H1 (cell line): Measurements from ENCODE around the gene SPATS2L. TPM values are rescaled to one million over a fixed set of nuclear protein-coding genes. Genes with fewer than 3 reads are reported as not detected.

Experiments used
- CTCF ChIA-PET: fragments of 300-600 bp; sonication (Branson Sonifier 250); formaldehyde crosslinking; loops from one replicate; lab custom pipeline; 2021; ENCODE audit not compliant: partially characterized antibody; lab: Charles Lee
- POLR2A ChIA-PET: fragments of 300-600 bp; sonication (Branson Sonifier 250); formaldehyde crosslinking; loops from one replicate; lab custom pipeline; 2021; ENCODE audit warnings: inconsistent platforms; ENCODE audit not compliant: partially characterized antibody; lab: Charles Lee
- DNase-seq, 2 experiments: peaks; one replicate each; pipeline versions ENCODE4 v3.0.0 to v3.0.0-alpha.2; 2010 to 2022; ENCODE audit warnings: low spot score in 2 of 2, low read depth in 1 of 2, mixed read lengths in 1 of 2
- FAIRE-seq: peaks from 2 replicates; lab custom pipeline; 2011; peaks lifted over from hg19 to GRCh38; lab: Jason Lieb, UNC
- H2AFZ ChIP-seq: 2 replicates; pipeline ENCODE4 v1.8.1; 2012; ENCODE audit warnings: low read length, inconsistent platforms
- H2AK5ac ChIP-seq: 2 replicates; pipeline ENCODE4 v1.6.1; 2013; ENCODE audit warnings: low read depth, low read length
- H2BK120ac ChIP-seq: replicated peaks from 2 replicates; pipeline ENCODE3; 2013; ENCODE audit warnings: low read depth, low read length, inconsistent platforms
- H2BK12ac ChIP-seq: 2 replicates; pipeline ENCODE4 v1.6.1; 2013; ENCODE audit warnings: low read depth, low read length
- H2BK15ac ChIP-seq: 2 replicates; pipeline ENCODE4 v1.6.1; 2013; ENCODE audit warnings: low read length
- H2BK20ac ChIP-seq: 2 replicates; pipeline ENCODE4 v1.6.1; 2013; ENCODE audit warnings: low read length
- H2BK5ac ChIP-seq: 2 replicates; pipeline ENCODE4 v1.6.1; 2013; ENCODE audit warnings: low read depth, low read length
- H3K14ac ChIP-seq: 2 replicates; pipeline ENCODE4 v1.6.1; 2013; ENCODE audit warnings: inconsistent platforms; ENCODE audit not compliant: insufficient read length
- H3K18ac ChIP-seq: 2 replicates; pipeline ENCODE4 v1.6.1; 2013; ENCODE audit warnings: low read length; ENCODE audit errors: extremely low read depth
- H3K23ac ChIP-seq: 2 replicates; pipeline ENCODE4 v1.6.1; 2013; ENCODE audit warnings: inconsistent platforms; ENCODE audit not compliant: insufficient read length
- H3K23me2 ChIP-seq: 2 replicates; pipeline ENCODE4 v1.6.1; 2013; ENCODE audit warnings: low read depth, low read length
- H3K27ac ChIP-seq: 2 replicates; pipeline ENCODE4 v1.6.1; 2011; ENCODE audit warnings: low read depth, low read length, inconsistent platforms
- H3K27me3 ChIP-seq, 4 experiments: replicated peaks in 1 of 4; 1 replicate in 1 of 4; 2 replicates in 3 of 4; pipeline versions ENCODE4 v1.6.1 to v1.8.1; 2011 to 2013; ENCODE audit warnings: low read length in 3 of 4, mild to moderate bottlenecking in 3 of 4, inconsistent platforms in 2 of 4, mixed read lengths in 2 of 4, moderate library complexity in 1 of 4; ENCODE audit not compliant: control insufficient read depth in 3 of 4, insufficient read depth in 3 of 4; ENCODE audit errors: extremely low read depth in 1 of 4
- H3K36me3 ChIP-seq, 4 experiments: 2 replicates each; pipeline versions ENCODE4 v1.6.1 to v1.8.1; 2011 to 2013; ENCODE audit warnings: mild to moderate bottlenecking in 4 of 4, low read length in 3 of 4, moderate library complexity in 2 of 4, control low read depth in 1 of 4, inconsistent platforms in 1 of 4; ENCODE audit not compliant: insufficient read depth in 4 of 4, control insufficient read depth in 2 of 4
- H3K4ac ChIP-seq: replicated peaks from 2 replicates; pipeline ENCODE3; 2013; ENCODE audit warnings: low read length, low read depth, mixed read lengths, inconsistent platforms; ENCODE audit not compliant: insufficient read length
- H3K4me1 ChIP-seq, 4 experiments: replicated peaks in 1 of 4; 1 replicate in 1 of 4; 2 replicates in 3 of 4; pipeline versions ENCODE4 v1.6.1 to v1.8.1; 2011 to 2013; ENCODE audit warnings: low read length in 3 of 4, inconsistent platforms in 2 of 4, mixed read lengths in 1 of 4; ENCODE audit not compliant: insufficient read depth in 4 of 4, control insufficient read depth in 3 of 4
- H3K4me2 ChIP-seq, 2 experiments: 2 replicates each; pipeline versions ENCODE4 v1.6.1 to v1.8.1; 2011 to 2013; ENCODE audit warnings: low read depth in 2 of 2, low read length in 2 of 2, control low read depth in 1 of 2, inconsistent platforms in 1 of 2, mild to moderate bottlenecking in 1 of 2; ENCODE audit not compliant: insufficient read depth in 1 of 2
- H3K4me3 ChIP-seq, 4 experiments: fragments of 200-600, 300-600 bp in 1 of 4; sonication (generic), shearing (Covaris generic), sonication (Bioruptor Twin) in 1 of 4; 2 replicates each; pipeline versions ENCODE4 v1.5.1 to v1.8.1; 2011 to 2016; ENCODE audit warnings: low read length in 4 of 4, low read depth in 3 of 4, control low read depth in 2 of 4, inconsistent platforms in 2 of 4, mild to moderate bottlenecking in 2 of 4, mixed read lengths in 1 of 4, moderate library complexity in 1 of 4; ENCODE audit not compliant: insufficient read depth in 2 of 4; ENCODE audit errors: extremely low read depth in 1 of 4
- H3K56ac ChIP-seq: replicated peaks from 2 replicates; pipeline ENCODE3; 2013; ENCODE audit warnings: low read depth, mild to moderate bottlenecking, mixed read lengths, low read length, inconsistent platforms; ENCODE audit not compliant: insufficient read length
- H3K79me1 ChIP-seq: 2 replicates; pipeline ENCODE4 v1.6.1; 2013; ENCODE audit warnings: low read depth, low read length, control low read depth
- H3K79me2 ChIP-seq, 2 experiments: 2 replicates each; pipeline versions ENCODE4 v1.6.1 to v1.8.1; 2012 to 2013; ENCODE audit warnings: low read length in 2 of 2, mild to moderate bottlenecking in 2 of 2, inconsistent platforms in 1 of 2; ENCODE audit not compliant: insufficient read depth in 2 of 2, control insufficient read depth in 1 of 2
- H3K9ac ChIP-seq, 4 experiments: replicated peaks in 1 of 4; 1 replicate in 1 of 4; 2 replicates in 3 of 4; pipeline versions ENCODE4 v1.6.1 to v1.8.1; 2011 to 2013; ENCODE audit warnings: low read depth in 3 of 4, low read length in 3 of 4, control low read depth in 2 of 4, mild to moderate bottlenecking in 2 of 4, moderate library complexity in 2 of 4, inconsistent platforms in 1 of 4; ENCODE audit errors: extremely low read depth in 1 of 4
- H3K9me3 ChIP-seq, 2 experiments: 2 replicates each; pipeline versions ENCODE4 v1.6.1 to v1.8.1; 2012 to 2013; ENCODE audit warnings: mild to moderate bottlenecking in 2 of 2, moderate library complexity in 2 of 2, control low read depth in 1 of 2, inconsistent platforms in 1 of 2, low read depth in 1 of 2, low read length in 1 of 2, mixed read lengths in 1 of 2; ENCODE audit not compliant: insufficient read depth in 2 of 2
- H4K20me1 ChIP-seq, 2 experiments: replicated peaks in 1 of 2; 2 replicates each; pipeline versions ENCODE3 to v1.8.1; 2011 to 2013; ENCODE audit warnings: inconsistent platforms in 2 of 2, low read length in 2 of 2, mild to moderate bottlenecking in 1 of 2; ENCODE audit not compliant: insufficient read depth in 2 of 2, control insufficient read depth in 1 of 2
- H4K5ac ChIP-seq: 2 replicates; pipeline ENCODE4 v1.6.1; 2013; ENCODE audit warnings: low read length, low read depth, mixed read lengths, inconsistent platforms; ENCODE audit not compliant: insufficient read length
- H4K8ac ChIP-seq: 2 replicates; pipeline ENCODE4 v1.8.0; 2013; ENCODE audit warnings: mild to moderate bottlenecking, moderate library complexity, low read length, inconsistent platforms; ENCODE audit not compliant: insufficient read depth; ENCODE audit errors: extremely low read depth
- H4K91ac ChIP-seq: replicated peaks from 2 replicates; pipeline ENCODE3; 2013; ENCODE audit warnings: low read length, mixed read lengths, inconsistent platforms; ENCODE audit not compliant: insufficient read length
- CBX5 ChIP-seq: fragments of 300-800, 300-1000 bp; sonication (generic); IDR thresholded peaks from 2 replicates; pipeline ENCODE4 v1.7.1; 2016; ENCODE audit warnings: antibody characterized with exemption, low read length, low read depth
- CHD2 ChIP-seq: IDR thresholded peaks from 2 replicates; pipeline ENCODE4 v1.6.1; 2012; ENCODE audit warnings: low read length, improper control_type of control experiment
- FOSL1 ChIP-seq: IDR thresholded peaks from 2 replicates; pipeline ENCODE4 v1.6.1; 2011; ENCODE audit warnings: mild to moderate bottlenecking, low read depth, low read length, moderate library complexity; ENCODE audit not compliant: insufficient read depth
- HDAC2 ChIP-seq, 2 experiments: fragments of 300-600 bp in 1 of 2; sonication (generic) in 1 of 2; IDR thresholded peaks; 2 replicates each; pipeline ENCODE4 v1.6.1; 2011 to 2012; ENCODE audit warnings: low read depth in 2 of 2, low read length in 2 of 2, mild to moderate bottlenecking in 2 of 2, moderate library complexity in 2 of 2, borderline replicate concordance in 1 of 2, inconsistent platforms in 1 of 2
- POU5F1 ChIP-seq: IDR thresholded peaks from 2 replicates; pipeline ENCODE4 v1.6.1; 2011; ENCODE audit warnings: low read depth, mild to moderate bottlenecking, low read length, moderate library complexity
- RAD21 ChIP-seq, 2 experiments: IDR thresholded peaks in 1 of 2; conservative IDR thresholded peaks in 1 of 2; 2 replicates each; pipeline ENCODE4 v1.6.1; 2011; ENCODE audit warnings: low read depth in 2 of 2, low read length in 2 of 2, improper control_type of control experiment in 1 of 2, inconsistent platforms in 1 of 2, mild to moderate bottlenecking in 1 of 2, moderate library complexity in 1 of 2
- RBBP5 ChIP-seq: IDR thresholded peaks from 2 replicates; pipeline ENCODE4 v1.7.1; 2012; ENCODE audit warnings: low read depth, mild to moderate bottlenecking, inconsistent platforms, low read length, moderate library complexity, borderline replicate concordance
- RFX5 ChIP-seq: IDR thresholded peaks from 2 replicates; pipeline ENCODE4 v1.6.1; 2011; ENCODE audit warnings: low read depth, low read length, improper control_type of control experiment, borderline replicate concordance
- TAF7 ChIP-seq: optimal IDR thresholded peaks from 2 replicates; pipeline ENCODE3; 2011; ENCODE audit warnings: low read depth, mild to moderate bottlenecking, inconsistent platforms, low read length, moderate library complexity, borderline replicate concordance
- WGBS, 2 experiments: shearing (Covaris generic) in 1 of 2; methylation state at CpG; one replicate each; pipeline versions ENCODE4 v1.1.6 to v1.1.7; 2013 to 2015; ENCODE audit warnings: low lambda C conversion rate in 2 of 2, mixed read lengths in 2 of 2, inconsistent platforms in 1 of 2, low coverage in 1 of 2, missing lambda C conversion rate in 1 of 2; ENCODE audit not compliant: insufficient replicate concordance in 2 of 2, insufficient coverage in 1 of 2, insufficient read length in 1 of 2; ENCODE audit errors: extremely low coverage in 1 of 2, missing lambda C conversion rate in 1 of 2; 5-methylcytosine and 5-hydroxymethylcytosine counted together
- polyA plus RNA-seq, 7 experiments: library from polyadenylated mRNA; depleted of rRNA in 3 of 7; stranded (reverse) in 5 of 7; unstranded in 2 of 7; fragments of >200 nt in 5 of 7; fragments of 200-250 nt in 2 of 7; gene quantifications; 1 replicate in 5 of 7; 2 replicates in 1 of 7; 4 replicates in 1 of 7; pipeline versions ENCODE4 v1.2.1 to v1.2.3, GENCODE V29; 2011 to 2013; ENCODE audit warnings: missing spikeins in 2 of 7, mixed read lengths in 2 of 7
- total RNA-seq: library from RNA; stranded (reverse); fragmentation: NEBNext Ultra II Directional; extraction: Animal tissue kit (Norgen Biotek cat#: 25700); gene quantifications from 2 replicates; pipeline ENCODE4 v1.2.1, GENCODE V29; 2021

The SPATS2L gene
- total and polyA plus RNA-seq, 2 of the 8 experiments (the other 6 are each of a cell fraction or from before 2014, with no cell fraction given) = 67.3 to 189 TPM

- Histone ChIP-seq H3K36me3 (no peaks in the 10 kb centered on the region; a peak in 2 of 8 replicates), H3K4ac (no peak overlapping the region), H3K27ac (0 out of 2 replicates have a peak overlapping the region, but pooled peaks have one; percentile 4), H4K8ac (no peak overlapping the region), H3K23ac (no peak overlapping the region), H3K9me3 (no peaks in the 10 kb centered on the region), H4K20me1 (peaks cover 0 to 2% of the 10 kb centered on the region in 2 experiments), H3K4me2 (peak overlapping the region in 1 of 2 experiments; percentile 6; a peak in 1 of 4 replicates), H3K56ac (no peak overlapping the region), H2BK15ac (no peak overlapping the region; the same call in 1 of the 2 replicates), H3K18ac (peak overlapping the region; percentile 40), H4K91ac (peak overlapping the region; percentile 20), H3K4me1 (peaks cover 16 to 53% (median 42%) of the 10 kb centered on the region in 4 experiments; a peak in 6 of 7 replicates), H3K9ac (no peak overlapping the region), H2BK20ac (no peak overlapping the region), H2BK120ac (peak overlapping the region; percentile 44), H2AFZ (no peak overlapping the region), H3K27me3 (no peaks in the 10 kb centered on the region), H2BK5ac (no peak overlapping the region; the same call in 1 of the 2 replicates), H3K14ac (no peak overlapping the region), H3K23me2 (no peaks in the 10 kb centered on the region), H4K5ac (no peak overlapping the region), H3K79me1 (peaks cover 17% of the 10 kb centered on the region), H2BK12ac (no peak overlapping the region), H3K79me2 (peaks cover 64 to 100% of the 10 kb centered on the region in 2 experiments), H2AK5ac (no peak overlapping the region; the same call in 1 of the 2 replicates), H3K4me3 (no peak overlapping the region)
- ChIA-PET POLR2A (interaction anchor here (1.4 to 1.9 kb wide), 3 partner anchors 10 to 23 kb away, joined by 3 to 6 read pairs (median 4); no protein-coding TSS in a partner anchor), CTCF (interaction anchor here (0.7 to 1.6 kb wide), 2 partner anchors 312 to 330 kb away, joined by 3 to 4 read pairs; no protein-coding TSS in a partner anchor)
- 85% methylated on average over 7 of the region's 7 CpGs; no CpG with 5 or more reads in 1 of the 2 experiments for WGBS, 2 experiments
- FAIRE-seq (no peak), DNase-seq (no peak)
- TF ChIP-seq CHD2 (no peak), RFX5 (no peak), RBBP5 (no peak), RAD21 (IDR thresholded peaks at IDR 0.05 in 1 of 2, conservative IDR thresholded peaks at IDR 0.05 in 1 of 2; ENCODE audit: low read depth in 2 of 2, low read length in 2 of 2) (no peak), CBX5 (no peak), TAF7 (no peak), HDAC2 (IDR thresholded peaks at IDR 0.05; ENCODE audit: borderline replicate concordance in 1 of 2, low read depth in 2 of 2, low read length in 2 of 2) (no peak), POU5F1 (no peak), FOSL1 (no peak)
Observed at GRCh38 chr2:200314976-200315567, 8.6 kb downstream of the SPATS2L start.
